HFF-Myc (cell line): ENCODE data around the gene GTF2A1L.

ENCODE experiments used
- DNase-seq: peaks from one replicate; pipeline ENCODE4 v3.0.0-alpha.2; 2011; ENCODE audit warnings: low read depth; ENCODE audit errors: extremely low read depth
- H3K4me3 ChIP-seq: replicated peaks from 2 replicates; pipeline ENCODE4 v1.5.1; 2011; ENCODE audit warnings: low read depth, mild to moderate bottlenecking, control low read depth, low read length
- TF ChIP-seq, protein P1 (sequence below): IDR thresholded peaks from 2 replicates; pipeline ENCODE4 v1.5.1; 2012; ENCODE audit warnings: mild to moderate bottlenecking, low read depth, low read length, control low read depth; ENCODE audit errors: missing control alignments

GTF2A1L gene

DNA sequence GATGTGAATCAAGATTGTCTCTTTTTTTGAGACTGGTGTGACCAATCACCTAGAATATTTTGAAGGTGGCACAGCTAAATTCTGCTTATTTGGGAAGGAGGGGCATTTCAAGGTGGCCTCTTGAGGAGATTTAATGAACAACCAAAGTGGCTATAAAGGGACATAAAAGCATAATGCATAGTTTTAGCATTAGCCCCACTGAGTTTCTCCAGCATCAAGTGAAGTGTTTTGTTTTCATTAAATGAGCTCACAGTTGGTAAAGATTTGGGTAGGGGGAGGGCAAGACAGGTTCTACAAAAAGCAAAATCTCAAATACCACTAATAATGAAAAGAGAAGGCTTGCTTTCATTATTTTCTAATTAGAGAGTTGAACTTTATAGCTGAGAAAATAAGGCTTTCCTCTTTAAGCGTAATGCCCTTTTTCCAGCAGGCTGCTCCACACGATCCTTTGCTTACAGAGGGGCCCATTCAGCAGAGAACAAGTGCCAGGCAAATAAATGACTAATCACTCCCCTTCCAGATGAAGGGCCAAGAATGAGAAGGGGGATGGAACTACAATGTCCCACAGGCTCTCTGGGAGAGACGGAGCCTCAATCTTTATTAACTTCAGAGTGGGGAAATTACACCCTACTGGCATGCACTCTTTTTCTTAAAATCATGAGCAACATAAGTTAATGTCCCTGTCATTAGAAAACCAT is 102.0 kb downstream of the GTF2A1L start:
- DNase-seq, result no peak
- TF ChIP-seq, protein P1, sequence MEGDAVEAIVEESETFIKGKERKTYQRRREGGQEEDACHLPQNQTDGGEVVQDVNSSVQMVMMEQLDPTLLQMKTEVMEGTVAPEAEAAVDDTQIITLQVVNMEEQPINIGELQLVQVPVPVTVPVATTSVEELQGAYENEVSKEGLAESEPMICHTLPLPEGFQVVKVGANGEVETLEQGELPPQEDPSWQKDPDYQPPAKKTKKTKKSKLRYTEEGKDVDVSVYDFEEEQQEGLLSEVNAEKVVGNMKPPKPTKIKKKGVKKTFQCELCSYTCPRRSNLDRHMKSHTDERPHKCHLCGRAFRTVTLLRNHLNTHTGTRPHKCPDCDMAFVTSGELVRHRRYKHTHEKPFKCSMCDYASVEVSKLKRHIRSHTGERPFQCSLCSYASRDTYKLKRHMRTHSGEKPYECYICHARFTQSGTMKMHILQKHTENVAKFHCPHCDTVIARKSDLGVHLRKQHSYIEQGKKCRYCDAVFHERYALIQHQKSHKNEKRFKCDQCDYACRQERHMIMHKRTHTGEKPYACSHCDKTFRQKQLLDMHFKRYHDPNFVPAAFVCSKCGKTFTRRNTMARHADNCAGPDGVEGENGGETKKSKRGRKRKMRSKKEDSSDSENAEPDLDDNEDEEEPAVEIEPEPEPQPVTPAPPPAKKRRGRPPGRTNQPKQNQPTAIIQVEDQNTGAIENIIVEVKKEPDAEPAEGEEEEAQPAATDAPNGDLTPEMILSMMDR, result no peak
- no peak overlapping the region for H3K4me3 ChIP-seq

DNA sequence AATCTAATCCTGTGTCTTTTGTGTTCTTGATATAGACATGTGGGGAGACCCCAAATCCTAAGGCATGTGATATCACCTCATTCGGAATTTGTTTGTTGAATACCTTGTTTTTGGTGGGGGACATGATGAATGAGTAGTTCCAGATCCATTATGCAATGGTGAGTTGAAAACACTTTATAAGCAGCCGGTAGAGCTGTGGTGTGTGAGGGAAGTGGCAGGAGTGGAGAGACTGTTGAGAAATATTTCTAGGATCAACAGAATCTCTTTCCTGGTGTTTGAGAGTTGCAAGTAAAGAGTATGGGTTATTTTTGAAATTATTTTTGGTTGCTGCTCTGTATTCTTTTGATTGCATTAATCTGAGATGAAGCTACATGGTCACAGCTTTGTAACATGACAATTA is 103.5 kb downstream of the GTF2A1L start:
- no peak for DNase-seq
- H3K4me3 ChIP-seq, result no peak overlapping the region
- TF ChIP-seq, protein P1, result no peak

DNA sequence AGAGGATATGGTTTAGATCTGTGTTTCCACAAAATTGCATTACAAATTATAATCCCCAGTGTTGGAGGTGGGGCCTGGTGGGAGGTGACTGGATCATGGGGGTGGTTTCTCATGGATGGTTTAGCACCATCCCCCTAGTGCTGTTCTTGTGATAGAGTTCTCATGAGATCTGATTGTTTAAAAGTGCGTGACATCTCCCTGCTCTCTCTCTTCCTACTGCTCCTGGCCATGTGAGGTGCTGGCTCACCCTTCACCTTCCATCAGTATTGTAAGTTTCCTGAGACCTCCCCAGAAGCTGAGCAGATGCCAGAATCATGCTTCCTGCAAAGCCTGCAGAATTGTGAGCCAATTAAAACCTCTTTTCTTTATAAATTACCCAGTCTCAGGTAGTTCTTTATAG is 104.7 kb downstream of the GTF2A1L start:
- H3K4me3 ChIP-seq, result no peak overlapping the region
- DNase-seq, result no peak
- TF ChIP-seq, protein P1, result no peak

DNA sequence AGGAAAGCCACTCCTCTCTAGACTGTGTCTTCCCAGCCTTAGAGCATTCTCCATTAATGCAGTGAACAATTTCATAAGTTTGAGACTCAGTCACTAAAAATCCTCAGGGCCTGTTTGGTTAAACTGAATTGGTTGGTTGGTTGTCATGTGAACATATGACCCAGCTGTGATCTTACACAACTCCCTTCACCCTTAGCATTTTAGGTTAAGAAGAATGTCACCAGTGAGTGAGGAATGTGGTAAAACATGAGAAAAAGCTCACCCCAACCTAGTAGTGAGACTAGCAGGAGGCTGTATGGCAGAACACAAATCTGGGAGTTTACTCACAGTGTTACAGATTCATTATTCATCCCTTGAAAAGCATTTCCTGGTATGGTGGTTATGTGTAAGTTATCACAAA is 105.5 kb downstream of the GTF2A1L start:
- DNase-seq, result no peak
- TF ChIP-seq, protein P1, result no peak
- H3K4me3 ChIP-seq, result no peak overlapping the region

DNA sequence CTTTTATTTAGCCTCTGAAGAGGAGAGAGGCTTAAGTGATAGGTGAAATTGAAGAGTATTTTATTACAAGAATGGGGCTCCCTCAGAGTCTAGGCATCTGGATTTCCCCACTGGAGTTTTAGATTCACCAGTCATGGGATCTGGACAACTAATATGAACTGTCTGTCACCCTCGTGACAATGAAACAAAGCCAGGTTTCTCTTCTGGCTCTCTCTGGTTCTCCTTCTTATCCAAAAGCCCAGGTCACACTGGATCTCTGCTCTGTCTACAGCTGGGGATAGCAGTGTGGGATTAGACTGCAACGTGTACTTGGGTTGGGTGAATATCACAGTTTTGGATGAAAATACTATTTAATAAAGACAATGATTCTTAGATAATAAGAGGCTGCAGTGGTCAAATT is 106.6 kb downstream of the GTF2A1L start:
- no peak overlapping the region for H3K4me3 ChIP-seq
- DNase-seq, result no peak
- TF ChIP-seq, protein P1, result no peak

DNA sequence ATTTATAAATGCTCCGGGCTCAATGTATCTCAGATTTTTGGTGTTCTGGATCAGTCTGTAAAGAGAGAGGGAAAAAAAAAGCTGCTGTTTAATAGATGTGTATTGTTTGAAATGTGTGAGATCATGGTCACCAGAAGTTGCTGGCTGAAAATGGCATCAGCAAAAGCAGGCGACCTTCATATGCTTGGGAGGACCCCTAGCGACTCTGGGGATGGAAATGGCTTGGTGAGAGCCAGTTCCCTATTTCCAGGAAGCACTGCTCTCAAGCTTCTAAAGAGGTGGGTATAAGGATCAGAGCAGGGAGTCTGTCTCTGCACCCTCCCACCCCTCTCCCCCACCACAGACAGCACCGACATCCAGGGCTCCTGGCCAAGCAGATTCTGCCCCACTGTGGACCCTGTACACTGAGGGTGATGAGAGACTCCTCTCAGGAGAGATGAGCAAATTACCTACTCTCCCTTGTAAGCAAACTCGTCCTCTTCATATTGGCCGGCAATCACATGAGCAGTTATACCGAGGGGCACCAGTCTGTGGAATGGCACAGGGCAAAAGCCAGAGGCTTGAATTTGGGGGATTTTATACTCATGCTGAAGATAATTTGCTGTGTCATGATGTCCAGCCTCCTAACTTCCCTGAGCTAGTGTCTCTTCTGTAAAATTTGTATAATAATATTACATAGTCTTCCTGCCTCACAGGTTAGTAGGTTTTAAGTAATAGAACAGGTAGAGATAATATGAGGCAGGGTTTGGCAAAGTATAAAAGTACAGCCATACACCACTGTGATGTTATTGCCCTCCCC is 108.2 kb downstream of the GTF2A1L start:
- no peak overlapping the region for H3K4me3 ChIP-seq
- TF ChIP-seq, protein P1, result no peak
- DNase-seq, result no peak
